GM06990 (cell line): ENCODE data around the gene SLAMF8.

Experiments
- DNase-seq: peaks from one replicate; pipeline ENCODE4 v3.0.0-alpha.2; 2011; ENCODE audit not compliant: insufficient read length; ENCODE audit errors: extremely low read depth
- H3K27me3 ChIP-seq: replicated peaks from 2 replicates; pipeline ENCODE4 v1.6.0; 2011; ENCODE audit warnings: low read length; ENCODE audit not compliant: control insufficient read depth, insufficient read depth
- H3K36me3 ChIP-seq: 2 replicates; pipeline ENCODE4 v1.5.1; 2011; ENCODE audit warnings: low read length; ENCODE audit not compliant: control insufficient read depth, insufficient read depth
- H3K4me3 ChIP-seq: replicated peaks from 2 replicates; pipeline ENCODE4 v1.5.1; 2011; ENCODE audit warnings: low read depth, mild to moderate bottlenecking, control low read depth, low read length
- TF ChIP-seq, protein P1 (sequence below): IDR thresholded peaks from 2 replicates; pipeline ENCODE4 v1.5.1; 2011; ENCODE audit warnings: low read length, control low read depth, mild to moderate bottlenecking, inconsistent platforms; ENCODE audit not compliant: insufficient read depth, poor library complexity, severe bottlenecking

The SLAMF8 gene

DNA sequence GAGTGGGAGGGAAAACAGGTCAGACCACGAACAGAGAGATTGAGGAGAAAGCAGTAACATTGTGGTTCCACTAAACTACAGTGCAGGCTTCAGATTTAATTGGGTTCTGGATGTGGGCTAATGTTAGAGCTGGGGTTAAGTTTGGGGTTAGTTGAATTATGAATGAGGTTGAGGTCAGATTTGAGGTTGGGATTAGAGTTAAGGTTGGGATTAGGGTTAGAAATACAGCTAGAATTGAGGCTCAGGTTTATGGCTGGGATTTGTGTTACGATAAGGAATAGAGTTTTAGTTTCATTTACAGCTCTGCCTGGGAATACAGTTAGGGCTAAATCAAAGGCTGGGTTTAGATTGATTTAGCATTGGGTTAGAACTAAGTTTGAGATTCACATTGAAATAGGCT lies 37.6 kb downstream of the SLAMF8 start:
- TF ChIP-seq, protein P1, sequence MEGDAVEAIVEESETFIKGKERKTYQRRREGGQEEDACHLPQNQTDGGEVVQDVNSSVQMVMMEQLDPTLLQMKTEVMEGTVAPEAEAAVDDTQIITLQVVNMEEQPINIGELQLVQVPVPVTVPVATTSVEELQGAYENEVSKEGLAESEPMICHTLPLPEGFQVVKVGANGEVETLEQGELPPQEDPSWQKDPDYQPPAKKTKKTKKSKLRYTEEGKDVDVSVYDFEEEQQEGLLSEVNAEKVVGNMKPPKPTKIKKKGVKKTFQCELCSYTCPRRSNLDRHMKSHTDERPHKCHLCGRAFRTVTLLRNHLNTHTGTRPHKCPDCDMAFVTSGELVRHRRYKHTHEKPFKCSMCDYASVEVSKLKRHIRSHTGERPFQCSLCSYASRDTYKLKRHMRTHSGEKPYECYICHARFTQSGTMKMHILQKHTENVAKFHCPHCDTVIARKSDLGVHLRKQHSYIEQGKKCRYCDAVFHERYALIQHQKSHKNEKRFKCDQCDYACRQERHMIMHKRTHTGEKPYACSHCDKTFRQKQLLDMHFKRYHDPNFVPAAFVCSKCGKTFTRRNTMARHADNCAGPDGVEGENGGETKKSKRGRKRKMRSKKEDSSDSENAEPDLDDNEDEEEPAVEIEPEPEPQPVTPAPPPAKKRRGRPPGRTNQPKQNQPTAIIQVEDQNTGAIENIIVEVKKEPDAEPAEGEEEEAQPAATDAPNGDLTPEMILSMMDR = no peak
- no peak for DNase-seq
- peaks cover 1% of the 10 kb centered on the region for H3K27me3 ChIP-seq
- no peak overlapping the region for H3K4me3 ChIP-seq
- no peaks in the 10 kb centered on the region for H3K36me3 ChIP-seq

DNA sequence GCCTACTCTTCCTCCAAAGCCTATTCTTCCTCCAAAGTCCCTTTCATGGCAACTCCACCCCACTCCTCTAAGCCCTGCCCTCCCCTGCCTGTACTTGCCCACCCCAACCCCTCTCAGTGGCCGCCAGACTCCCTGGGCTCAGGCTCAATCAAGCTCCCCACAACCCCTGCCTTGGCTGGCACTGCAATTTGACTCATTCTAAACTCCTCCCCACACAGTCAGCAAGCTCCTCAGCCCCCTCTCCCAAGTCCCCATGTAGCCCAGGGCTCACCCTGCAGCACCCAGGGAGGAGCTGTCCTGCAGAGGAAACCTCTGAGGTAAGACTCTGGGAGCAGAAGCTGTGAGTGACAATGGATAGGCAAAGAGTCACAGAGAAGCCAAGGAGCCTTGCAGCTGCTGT lies 39.4 kb downstream of the SLAMF8 start:
- TF ChIP-seq, protein P1 = no peak
- no peak for DNase-seq

DNA sequence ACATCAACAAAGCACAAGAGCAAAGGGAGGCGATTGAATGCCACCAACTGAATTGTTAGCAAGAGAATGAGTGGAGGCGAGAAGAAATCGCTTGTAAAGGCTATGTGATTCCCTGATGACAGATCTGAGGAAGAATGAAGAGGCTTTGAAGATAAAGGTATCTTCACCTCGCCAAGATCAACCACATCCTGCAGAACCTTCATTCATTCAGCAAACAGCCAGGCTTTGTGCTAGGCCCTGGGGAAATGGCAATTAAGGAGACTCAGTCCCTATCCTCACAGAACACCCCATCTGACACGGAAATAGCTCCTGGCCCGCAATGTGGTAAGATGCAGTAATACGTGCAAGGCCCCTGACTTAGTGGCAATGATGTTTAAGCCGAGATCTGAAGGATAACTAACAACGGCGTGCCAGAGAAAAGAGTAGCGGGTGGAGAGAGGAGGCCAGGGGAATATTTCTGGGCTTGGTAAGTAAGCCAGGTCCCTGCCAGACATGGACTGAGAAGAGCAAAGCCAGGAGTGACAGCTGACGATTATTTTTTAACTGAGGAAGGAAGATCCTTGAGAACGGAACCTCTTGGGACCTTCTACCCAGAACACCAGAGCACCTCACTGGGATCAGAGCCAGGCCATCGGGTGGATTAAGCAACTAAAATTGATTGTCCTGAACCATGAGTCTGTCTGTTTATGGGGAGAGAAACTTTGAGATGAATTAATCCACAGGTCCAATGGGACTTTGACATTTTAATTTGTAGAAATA lies 40.4 kb downstream of the SLAMF8 start:
- TF ChIP-seq, protein P1 = no peak
- no peak for DNase-seq
- Histone ChIP-seq H3K36me3 (no peaks in the 10 kb centered on the region), H3K27me3 (no peaks in the 10 kb centered on the region; the same call in none of the 2 replicates), H3K4me3 (no peak overlapping the region)

More for the DNA sequence above, 39.4 kb downstream of the SLAMF8 start:
- Histone ChIP-seq H3K4me3 (no peak overlapping the region), H3K36me3 (no peaks in the 10 kb centered on the region), H3K27me3 (no peaks in the 10 kb centered on the region; the same call in none of the 2 replicates)

DNA sequence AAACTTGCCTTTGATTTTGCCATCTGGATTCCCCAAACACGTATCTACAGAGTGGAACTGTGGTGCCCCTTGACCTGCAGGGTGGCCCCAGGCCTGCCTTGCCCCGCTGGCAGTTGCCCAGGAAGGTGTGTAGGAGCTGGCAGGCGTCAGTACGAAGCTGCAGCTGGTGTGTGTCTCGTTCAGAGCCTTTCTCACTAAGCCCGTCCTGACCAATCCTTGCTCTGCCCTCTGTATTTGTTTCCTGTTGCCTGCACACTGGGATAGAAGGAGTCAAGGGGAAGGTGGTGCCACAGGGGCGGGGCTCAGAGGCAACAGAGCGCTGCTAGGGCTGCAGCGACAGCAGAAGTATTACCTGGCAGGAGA lies 41.0 kb downstream of the SLAMF8 start:
- H3K4me3 ChIP-seq = no peak overlapping the region
- no peaks in the 10 kb centered on the region for H3K36me3 ChIP-seq
- H3K27me3 ChIP-seq = no peaks in the 10 kb centered on the region; the same call in none of the 2 replicates
- no peak for DNase-seq
- TF ChIP-seq, protein P1 = no peak

DNA sequence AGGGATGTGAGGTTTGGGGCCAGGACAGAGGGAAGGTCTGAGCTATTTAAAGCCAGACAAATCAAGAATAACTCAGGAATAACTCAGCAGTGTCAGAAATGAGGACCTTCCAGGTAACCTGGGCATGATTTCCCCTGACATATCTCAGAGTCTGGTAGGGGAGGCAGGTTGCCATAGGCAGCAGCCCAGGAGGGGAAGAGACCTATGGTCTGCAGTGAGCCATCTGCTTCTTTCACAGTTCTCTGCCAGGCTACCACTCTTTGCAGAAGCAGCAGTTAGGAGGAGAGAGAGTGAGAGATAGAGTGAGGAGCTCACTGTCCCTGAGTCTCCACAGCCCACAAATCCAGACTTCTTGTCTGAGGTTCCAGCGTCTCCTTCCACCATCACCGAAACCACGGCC lies 42.1 kb downstream of the SLAMF8 start:
- H3K4me3 ChIP-seq = no peak overlapping the region
- no peak for DNase-seq
- no peaks in the 10 kb centered on the region for H3K36me3 ChIP-seq
- no peaks in the 10 kb centered on the region; the same call in none of the 2 replicates for H3K27me3 ChIP-seq
- TF ChIP-seq, protein P1 = no peak

DNA sequence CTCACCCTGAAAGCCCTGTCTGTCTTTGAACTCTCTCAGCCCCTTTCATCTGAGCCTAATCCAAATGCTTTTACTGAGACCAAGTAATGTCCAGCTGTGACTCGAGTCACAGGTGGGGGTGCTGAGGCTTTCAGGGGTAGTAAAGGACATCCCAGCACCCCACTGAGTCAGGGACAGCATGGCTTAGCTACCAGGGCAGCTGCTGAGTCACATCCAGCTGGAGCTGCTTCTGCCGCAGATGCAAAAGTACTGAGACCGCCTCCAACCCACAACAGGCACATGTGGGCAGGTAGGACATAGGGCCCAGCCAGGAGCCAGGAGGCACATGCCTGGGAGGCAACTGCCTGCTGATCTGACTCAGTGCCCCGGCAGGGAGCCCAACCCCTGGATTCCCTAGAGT lies 42.5 kb downstream of the SLAMF8 start:
- Histone ChIP-seq H3K27me3 (no peaks in the 10 kb centered on the region; the same call in none of the 2 replicates), H3K36me3 (no peaks in the 10 kb centered on the region), H3K4me3 (no peak overlapping the region)
- DNase-seq = no peak
- TF ChIP-seq, protein P1 = no peak
